BJ (cell line): Measurements from ENCODE around the gene CAPN8. TPM values are rescaled to one million over a fixed set of nuclear protein-coding genes. Genes with fewer than 3 reads are reported as not detected.

Experiments
- CTCF ChIA-PET: fragments of 350-600 bp; formaldehyde crosslinking; extraction: SDS; loops from one replicate; lab custom pipeline; 2021; ENCODE audit warnings: antibody characterized with exemption, inconsistent platforms; lab: Yijun Ruan, JAX
- POLR2A ChIA-PET: fragments of 300-600 bp; sonication (Branson Sonifier 250); formaldehyde crosslinking; extraction: SDS; loops from one replicate; lab custom pipeline; 2021; ENCODE audit warnings: antibody characterized with exemption; lab: Charles Lee
- DNase-seq: peaks from one replicate; pipeline ENCODE4 v3.0.0-alpha.2; 2011; ENCODE audit warnings: low read depth
- H3K27me3 ChIP-seq: 2 replicates; pipeline ENCODE4 v1.6.0; 2011; ENCODE audit warnings: low read length; ENCODE audit not compliant: control insufficient read depth, insufficient read depth
- H3K36me3 ChIP-seq: 2 replicates; pipeline ENCODE4 v1.5.1; 2011; ENCODE audit warnings: low read length; ENCODE audit not compliant: control insufficient read depth, insufficient read depth
- H3K4me3 ChIP-seq: 2 replicates; pipeline ENCODE4 v1.5.1; 2011; ENCODE audit warnings: low read depth, mild to moderate bottlenecking, control low read depth, low read length
- polyA plus RNA-seq: library from polyadenylated mRNA; depleted of rRNA; stranded (reverse); fragments of >200 nt; gene quantifications from 2 replicates; pipeline ENCODE4 v1.2.3, GENCODE V29; 2011
- TF ChIP-seq, protein P1 (sequence below): IDR thresholded peaks from 2 replicates; pipeline ENCODE4 v1.5.1; 2011; ENCODE audit warnings: low read depth, mild to moderate bottlenecking, control low read depth, inconsistent platforms, low read length, moderate library complexity; ENCODE audit not compliant: insufficient read depth

Gene CAPN8
- polyA plus RNA-seq, 1 experiment: not detected

DNA sequence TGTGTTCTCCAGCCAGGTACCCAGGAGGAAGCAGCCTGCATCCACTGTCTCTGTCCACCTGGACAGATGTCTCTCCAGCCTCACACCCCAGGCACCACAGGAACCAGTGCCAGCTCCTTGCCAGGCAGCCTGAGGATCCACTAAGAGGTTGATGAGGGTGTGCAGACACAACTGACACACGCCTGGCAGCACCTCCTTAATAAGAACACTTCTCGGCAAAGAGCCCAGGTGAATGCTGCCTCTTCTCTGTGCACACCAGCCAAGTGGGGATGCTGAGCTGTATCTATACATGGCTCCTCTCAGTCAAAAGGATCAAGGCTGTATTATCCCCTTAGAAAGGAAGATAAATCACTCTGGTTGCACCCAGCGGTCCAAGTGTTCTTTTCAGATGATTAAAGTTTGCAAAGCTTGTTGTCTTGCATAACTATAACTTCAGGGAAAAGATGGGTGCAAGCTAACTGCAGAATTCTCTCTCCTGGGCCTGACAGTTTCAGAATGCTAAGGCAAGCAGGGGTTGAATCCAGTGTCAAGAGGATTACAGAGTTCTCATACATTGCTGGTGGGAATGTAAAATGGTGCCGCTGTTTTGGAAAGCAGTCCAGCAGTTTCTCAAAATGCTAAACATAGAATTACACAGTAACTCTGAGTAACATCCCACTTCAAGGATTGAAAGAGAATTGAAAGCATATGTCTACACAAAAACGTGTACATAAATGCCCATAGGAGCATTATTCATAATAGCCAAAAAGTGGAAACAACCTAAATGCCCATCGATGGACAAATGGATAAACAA is 3.7 kb upstream of the CAPN8 start:
- Histone ChIP-seq H3K4me3 (no peak overlapping the region), H3K36me3 (no peaks in the 10 kb centered on the region; the same call in 1 of the 2 replicates), H3K27me3 (no peaks in the 10 kb centered on the region)
- ChIA-PET POLR2A (no interaction called here), CTCF (no interaction called here)
- TF ChIP-seq, protein P1, sequence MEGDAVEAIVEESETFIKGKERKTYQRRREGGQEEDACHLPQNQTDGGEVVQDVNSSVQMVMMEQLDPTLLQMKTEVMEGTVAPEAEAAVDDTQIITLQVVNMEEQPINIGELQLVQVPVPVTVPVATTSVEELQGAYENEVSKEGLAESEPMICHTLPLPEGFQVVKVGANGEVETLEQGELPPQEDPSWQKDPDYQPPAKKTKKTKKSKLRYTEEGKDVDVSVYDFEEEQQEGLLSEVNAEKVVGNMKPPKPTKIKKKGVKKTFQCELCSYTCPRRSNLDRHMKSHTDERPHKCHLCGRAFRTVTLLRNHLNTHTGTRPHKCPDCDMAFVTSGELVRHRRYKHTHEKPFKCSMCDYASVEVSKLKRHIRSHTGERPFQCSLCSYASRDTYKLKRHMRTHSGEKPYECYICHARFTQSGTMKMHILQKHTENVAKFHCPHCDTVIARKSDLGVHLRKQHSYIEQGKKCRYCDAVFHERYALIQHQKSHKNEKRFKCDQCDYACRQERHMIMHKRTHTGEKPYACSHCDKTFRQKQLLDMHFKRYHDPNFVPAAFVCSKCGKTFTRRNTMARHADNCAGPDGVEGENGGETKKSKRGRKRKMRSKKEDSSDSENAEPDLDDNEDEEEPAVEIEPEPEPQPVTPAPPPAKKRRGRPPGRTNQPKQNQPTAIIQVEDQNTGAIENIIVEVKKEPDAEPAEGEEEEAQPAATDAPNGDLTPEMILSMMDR: no peak
- DNase-seq: no peak

DNA sequence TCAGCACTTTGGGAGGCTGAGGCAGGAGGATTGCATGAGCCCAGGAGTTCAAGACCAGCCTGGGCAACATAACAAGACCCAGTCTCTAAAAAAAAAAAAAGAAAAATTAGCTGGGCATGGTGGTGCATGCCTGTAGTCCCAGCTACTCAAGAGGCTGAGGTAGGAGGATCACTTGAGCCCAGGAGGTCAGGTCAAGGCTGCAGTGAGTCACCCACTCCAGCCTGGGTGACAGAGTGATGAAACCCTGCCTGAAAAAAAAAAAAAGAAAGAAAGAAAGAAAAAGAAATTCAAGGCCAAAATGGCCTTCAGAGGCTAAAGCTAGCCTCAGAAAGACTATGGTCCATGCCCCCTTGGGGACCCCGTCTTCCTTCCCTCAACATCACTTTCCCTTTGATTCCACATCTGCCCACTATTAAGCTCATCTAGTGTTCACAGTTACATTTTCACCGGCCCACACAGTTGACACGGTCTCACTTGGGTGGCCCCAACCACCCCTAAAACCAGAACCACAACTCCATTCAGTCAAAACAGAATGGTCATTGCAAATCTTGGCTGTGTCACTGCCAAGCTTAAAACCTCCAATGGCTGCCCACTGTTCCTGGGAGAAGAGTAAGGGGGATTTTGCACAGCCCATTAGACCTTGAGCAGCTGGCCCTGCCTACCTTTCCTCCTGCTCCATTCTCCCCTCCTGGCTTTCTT is 2.1 kb upstream of the CAPN8 start:
- H3K4me3 ChIP-seq: no peak overlapping the region
- H3K27me3 ChIP-seq: no peaks in the 10 kb centered on the region
- ChIA-PET POLR2A (no interaction called here), CTCF (no interaction called here)
- TF ChIP-seq, protein P1: no peak
- DNase-seq: no peak
- H3K36me3 ChIP-seq: no peaks in the 10 kb centered on the region; the same call in 1 of the 2 replicates

DNA sequence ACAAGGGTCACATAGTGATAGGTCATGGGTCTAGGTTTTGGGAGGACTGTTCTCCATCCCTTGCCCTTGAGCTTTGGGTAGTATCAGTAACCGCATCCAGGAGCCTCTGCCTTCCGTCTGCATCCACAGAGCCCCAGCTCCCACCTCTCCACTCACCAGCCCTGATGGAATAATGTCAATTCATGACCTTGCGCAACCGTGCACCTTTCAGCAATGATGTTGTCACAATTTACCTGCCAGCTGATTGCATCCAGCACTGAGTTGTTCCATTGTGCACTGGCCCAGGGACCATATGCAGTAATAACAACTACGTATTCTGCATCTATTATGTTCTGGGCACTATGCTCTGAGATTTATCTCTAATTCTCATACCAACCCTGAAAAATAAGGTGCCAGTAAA is 1.4 kb downstream of the CAPN8 start:
- CTCF ChIA-PET: interaction anchor here (0.9 kb wide), 1 partner anchor 9 kb away, joined by 3 read pairs; no protein-coding TSS in a partner anchor
- no peak for DNase-seq
- H3K36me3 ChIP-seq: no peaks in the 10 kb centered on the region; the same call in 1 of the 2 replicates
- H3K4me3 ChIP-seq: no peak overlapping the region
- TF ChIP-seq, protein P1: no peak
- POLR2A ChIA-PET: interaction anchor here (0.6 kb wide), 1 partner anchor 74 kb away, joined by 3 read pairs; no protein-coding TSS in a partner anchor
- peaks cover 2% of the 10 kb centered on the region for H3K27me3 ChIP-seq

DNA sequence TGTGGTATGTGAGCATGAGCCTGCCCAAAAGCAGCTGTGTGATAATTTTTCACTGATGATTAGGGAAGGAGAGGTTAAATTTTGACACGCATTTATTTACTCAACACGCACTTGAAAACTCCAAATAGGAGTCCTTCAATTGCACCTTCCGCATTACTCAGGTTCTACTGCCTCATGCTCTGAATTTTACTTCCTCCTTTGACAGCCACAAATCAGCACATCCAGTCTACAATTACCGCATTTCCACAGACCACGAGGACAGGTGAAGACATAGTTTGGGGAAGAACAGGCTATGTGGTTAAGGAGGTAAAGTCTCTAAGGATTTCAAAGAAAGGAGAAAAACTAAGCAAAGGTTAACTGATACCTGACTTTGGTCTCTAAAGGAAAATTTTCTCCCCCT is 2.6 kb downstream of the CAPN8 start:
- ChIA-PET POLR2A (no interaction called here), CTCF (no interaction called here)
- Histone ChIP-seq H3K36me3 (no peaks in the 10 kb centered on the region; the same call in 1 of the 2 replicates), H3K4me3 (no peak overlapping the region), H3K27me3 (peaks cover 2% of the 10 kb centered on the region)
- TF ChIP-seq, protein P1: no peak
- no peak for DNase-seq

DNA sequence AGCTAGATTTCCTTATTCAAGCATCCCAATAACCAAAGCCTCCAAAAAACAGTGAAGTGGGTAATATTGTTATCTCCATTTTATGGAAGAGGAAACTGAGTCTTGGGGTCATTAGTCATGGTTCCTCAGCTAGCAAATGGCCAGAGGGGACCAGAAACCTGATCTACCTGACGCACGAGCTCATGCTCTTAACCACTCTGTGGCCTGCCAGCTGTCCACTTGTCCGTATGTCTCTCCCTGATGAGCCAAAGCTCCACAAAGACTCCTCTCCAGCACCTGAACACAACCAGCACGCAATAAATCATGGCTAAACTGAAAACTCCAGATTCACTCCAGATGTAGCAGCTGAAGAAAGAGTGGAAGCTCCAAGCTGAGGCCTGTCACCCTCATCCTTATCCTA is 5.8 kb downstream of the CAPN8 start:
- no peak overlapping the region for H3K4me3 ChIP-seq
- ChIA-PET CTCF (interaction anchor here (1.7 kb wide), 1 partner anchor 526 kb away, joined by 4 read pairs; no protein-coding TSS in a partner anchor), POLR2A (no interaction called here)
- TF ChIP-seq, protein P1: no peak
- no peaks in the 10 kb centered on the region for H3K36me3 ChIP-seq
- peaks cover 2% of the 10 kb centered on the region for H3K27me3 ChIP-seq
- no peak for DNase-seq
